HUES64 (cell line): ENCODE results near the gene S100A5.
"Not testable (repeated sequence)": the region's sequence is repeated elsewhere in the genome, so short reads cannot be mapped to it uniquely, and the experiment has no call there.

Experiments used
- H3K27ac ChIP-seq: 2 replicates; pipeline ENCODE4 v1.7.0; 2013; ENCODE audit warnings: low read depth, low read length, inconsistent platforms
- H3K27me3 ChIP-seq: 2 replicates; pipeline ENCODE4 v1.6.1; 2013; ENCODE audit warnings: mild to moderate bottlenecking, low read length; ENCODE audit not compliant: insufficient read depth
- H3K36me3 ChIP-seq: 2 replicates; pipeline ENCODE4 v1.6.1; 2013; ENCODE audit warnings: mild to moderate bottlenecking, low read length; ENCODE audit not compliant: insufficient read depth
- H3K4me1 ChIP-seq: 2 replicates; pipeline ENCODE4 v1.6.1; 2013; ENCODE audit warnings: mild to moderate bottlenecking, low read length, moderate library complexity; ENCODE audit not compliant: insufficient read depth
- H3K4me3 ChIP-seq: 2 replicates; pipeline ENCODE4 v1.5.1; 2013; ENCODE audit warnings: mild to moderate bottlenecking, low read length, moderate library complexity
- H3K9ac ChIP-seq: 2 replicates; pipeline ENCODE4 v1.6.1; 2013; ENCODE audit warnings: mild to moderate bottlenecking, low read depth, low read length
- H3K9me3 ChIP-seq: 2 replicates; pipeline ENCODE4 v1.6.1; 2013; ENCODE audit warnings: low read depth, low read length; ENCODE audit not compliant: insufficient read depth
- WGBS: fragments of 150-250, 120-280 bp; methylation state at CpG from one replicate; pipeline ENCODE4 v1.1.7; 2013; ENCODE audit warnings: missing lambda C conversion rate; 5-methylcytosine and 5-hydroxymethylcytosine counted together

S100A5 gene

DNA sequence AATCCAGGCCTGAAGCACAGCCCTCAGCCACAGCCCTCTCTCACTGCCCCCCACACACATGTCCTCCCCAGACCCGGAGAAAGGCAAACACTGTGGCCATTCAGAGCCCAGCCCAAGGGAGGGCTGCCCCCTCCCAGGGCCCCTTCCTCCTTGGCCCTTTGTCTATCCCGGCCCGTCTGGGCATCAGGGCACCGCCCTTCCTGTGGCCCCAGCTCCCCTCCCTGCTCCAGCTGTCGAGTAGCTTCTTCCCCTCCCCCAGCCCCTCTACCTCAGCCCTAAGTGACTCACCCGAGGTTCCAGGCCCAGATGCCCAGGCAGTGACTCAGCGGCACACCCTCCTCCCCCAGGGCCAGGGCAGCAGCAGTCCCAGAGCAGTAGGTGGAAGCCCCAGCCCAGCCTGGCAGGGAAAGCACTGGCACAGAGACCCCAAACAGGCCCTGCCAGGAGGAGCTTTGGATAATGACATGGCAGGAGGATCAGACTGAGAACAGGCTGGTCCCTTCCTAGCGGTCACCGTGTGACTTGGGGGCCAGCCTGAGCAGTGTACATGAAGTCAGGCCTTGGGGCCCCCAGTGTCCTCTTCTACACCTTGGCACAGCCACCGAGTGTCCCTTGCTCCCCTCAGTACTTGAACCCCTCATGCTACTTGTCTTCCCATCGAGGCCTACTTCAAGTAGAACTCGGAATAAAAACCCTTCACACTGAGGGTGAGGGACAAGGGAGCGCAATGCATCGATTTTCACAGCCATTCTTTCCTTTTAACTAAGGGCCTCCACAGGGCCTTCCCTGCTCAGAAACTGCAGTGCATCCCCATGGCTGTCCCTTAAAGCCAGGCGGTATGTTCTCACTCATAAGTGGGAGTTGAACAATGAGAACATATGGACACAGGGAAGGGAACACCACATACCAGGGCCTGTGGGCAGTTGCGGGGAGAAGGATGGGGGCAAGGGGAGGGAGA is 26.0 kb upstream of the S100A5 start:
- no peaks in the 10 kb centered on the region for H3K27me3 ChIP-seq
- H3K9me3 ChIP-seq, result no peaks in the 10 kb centered on the region
- no peaks in the 10 kb centered on the region for H3K36me3 ChIP-seq
- H3K27ac ChIP-seq, result peak overlapping the region; percentile 66
- peak overlapping the region; percentile 71 for H3K9ac ChIP-seq
- H3K4me1 ChIP-seq, result peaks cover 31% of the 10 kb centered on the region
- 44% methylated on average over 16 of the region's 16 CpGs for WGBS
- no peak overlapping the region; the same call in 1 of the 2 replicates for H3K4me3 ChIP-seq

DNA sequence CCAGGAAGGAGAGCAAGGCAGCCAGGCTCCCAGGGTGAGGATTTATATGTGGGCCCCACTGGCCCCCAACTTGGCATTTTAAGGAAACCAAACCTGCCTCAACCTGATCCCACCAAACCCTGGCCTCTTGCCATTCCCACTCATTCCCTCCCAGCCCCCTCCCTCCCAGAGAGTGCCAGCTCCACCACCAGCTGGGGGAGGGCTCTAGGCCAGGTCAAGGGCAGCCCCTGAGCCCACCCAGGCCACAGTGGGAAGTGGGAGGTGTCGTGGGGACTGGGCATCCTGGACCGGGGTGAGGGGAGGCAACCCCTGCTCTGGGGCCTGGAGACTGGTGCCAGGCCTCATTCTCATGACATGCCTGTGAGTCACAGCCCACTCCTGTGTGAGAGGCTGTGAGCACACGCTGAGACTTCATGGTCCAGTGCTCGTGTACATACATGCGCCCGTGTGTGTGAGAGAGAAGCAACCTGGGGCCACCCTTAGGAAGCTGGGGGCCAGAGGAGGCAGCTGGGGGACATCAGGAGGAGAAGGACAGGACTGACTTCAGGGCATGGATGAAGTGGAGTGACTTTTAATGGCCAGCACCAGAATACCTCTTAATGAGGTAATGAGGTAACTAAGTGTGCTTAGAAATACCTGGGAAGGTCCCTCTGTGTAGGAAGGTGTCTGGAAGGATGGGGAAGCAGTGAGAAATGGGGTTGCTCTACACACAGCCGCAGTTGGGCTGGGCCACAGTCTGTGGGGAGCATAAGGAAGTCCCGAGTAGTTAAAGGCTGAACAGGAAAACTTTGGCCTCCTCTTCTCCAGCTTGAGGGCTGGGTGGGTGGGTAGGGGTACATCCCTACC is 25.0 kb upstream of the S100A5 start, which contains the start of gene S100A2:
Gene S100A2 (minus strand): TSS at position 316 of the 846 bp plus-strand sequence. CDS start 1,967 bp downstream, outside the sequence.
- H3K4me3 ChIP-seq, result no peak within 1 kb of the TSS; the same call in 1 of the 2 replicates
- 74% methylated on average over 8 of the region's 8 CpGs for WGBS

GRCh38 chr1:153563991-153564390 is 23.3 kb upstream of the S100A5 start:
- no peak overlapping the region for H3K27ac ChIP-seq
- 92% methylated on average over 7 of the region's 7 CpGs for WGBS
- H3K27me3 ChIP-seq, result no peaks in the 10 kb centered on the region
- H3K4me3 ChIP-seq, result no peak overlapping the region
- peaks cover 31% of the 10 kb centered on the region for H3K4me1 ChIP-seq
- H3K9ac ChIP-seq, result no peak overlapping the region
- no peaks in the 10 kb centered on the region for H3K36me3 ChIP-seq
- no peaks in the 10 kb centered on the region for H3K9me3 ChIP-seq

More for the DNA sequence above, 25.0 kb upstream of the S100A5 start, which contains the start of gene S100A2:
- Histone ChIP-seq H3K27ac (peak within 1 kb of the TSS; percentile 76), H3K27me3 (no peaks in the 10 kb centered on the region), H3K4me1 (peaks cover 31% of the 10 kb centered on the region), H3K36me3 (no peaks in the 10 kb centered on the region), H3K9me3 (no peaks in the 10 kb centered on the region), H3K9ac (peak within 1 kb of the TSS; percentile 71)

GRCh38 chr1:153563483-153563901 is 22.8 kb upstream of the S100A5 start:
- H3K9me3 ChIP-seq, result no peaks in the 10 kb centered on the region
- H3K27me3 ChIP-seq, result no peaks in the 10 kb centered on the region
- no peak overlapping the region for H3K4me3 ChIP-seq
- WGBS, result 81% methylated on average over 6 of the region's 6 CpGs
- no peak overlapping the region for H3K27ac ChIP-seq
- H3K36me3 ChIP-seq, result no peaks in the 10 kb centered on the region
- H3K4me1 ChIP-seq, result peaks cover 31% of the 10 kb centered on the region
- H3K9ac ChIP-seq, result no peak overlapping the region

DNA sequence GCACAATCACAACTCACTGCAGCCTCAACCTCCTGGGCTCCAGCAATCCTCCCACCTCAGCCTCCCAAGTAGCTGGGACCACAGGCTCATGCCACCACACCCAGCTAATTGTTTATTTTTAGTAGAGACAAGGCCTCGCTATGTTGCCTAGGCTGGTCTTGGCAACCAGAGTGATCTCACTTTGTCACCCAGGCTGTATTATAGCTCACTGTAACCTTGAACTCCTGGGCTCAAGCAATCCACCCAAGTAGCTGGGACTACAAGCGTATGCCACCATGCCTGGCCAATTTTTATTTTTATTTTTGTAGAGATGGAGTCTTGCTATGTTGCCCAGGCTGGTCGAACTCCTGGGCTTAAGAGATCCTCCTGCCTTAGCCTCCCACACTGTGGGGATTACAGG is 21.3 kb upstream of the S100A5 start:
- not testable (repeated sequence) for H3K36me3 ChIP-seq, H3K27ac ChIP-seq, H3K4me3 ChIP-seq, H3K27me3 ChIP-seq, H3K9me3 ChIP-seq, H3K9ac ChIP-seq
- peaks cover 18% of the 10 kb centered on the region for H3K4me1 ChIP-seq
- 92% methylated on average over 3 of the region's 3 CpGs for WGBS

DNA sequence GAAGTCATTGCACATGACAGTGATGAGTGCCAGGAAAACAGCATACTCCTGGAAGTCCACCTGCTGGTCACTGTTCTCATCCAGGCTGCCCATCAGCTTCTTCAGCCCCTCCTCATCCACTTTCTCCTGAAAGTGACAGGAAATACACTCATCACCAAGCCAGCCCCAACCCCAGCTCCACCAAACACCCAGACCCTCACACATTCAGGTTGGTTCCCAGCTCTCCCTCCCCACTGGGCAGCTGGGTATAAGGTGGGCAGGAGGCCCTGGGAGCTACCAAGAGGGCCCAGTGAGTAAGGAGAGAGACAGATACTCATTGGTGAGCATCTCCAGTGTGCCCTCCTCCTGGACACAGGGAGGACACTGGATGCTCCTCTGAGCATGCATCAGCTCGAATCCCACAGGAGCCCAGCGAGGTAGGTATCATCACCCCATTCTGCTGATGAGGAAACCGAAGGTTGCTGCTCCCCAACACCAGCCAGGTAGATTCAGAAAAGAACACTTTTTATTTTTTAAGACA is 20.8 kb upstream of the S100A5 start:
- no peaks in the 10 kb centered on the region for H3K27me3 ChIP-seq
- H3K4me3 ChIP-seq, result no peak overlapping the region
- H3K36me3 ChIP-seq, result no peaks in the 10 kb centered on the region
- no peak overlapping the region for H3K9ac ChIP-seq
- WGBS, result 95% methylated on average over 3 of the region's 3 CpGs
- H3K9me3 ChIP-seq, result no peaks in the 10 kb centered on the region
- peaks cover 13% of the 10 kb centered on the region for H3K4me1 ChIP-seq
- no peak overlapping the region for H3K27ac ChIP-seq

GRCh38 chr1:153560771-153561465 is 20.2 kb upstream of the S100A5 start:
- no peak overlapping the region for H3K9ac ChIP-seq
- WGBS, result 92% methylated on average over 10 of the region's 10 CpGs
- peaks cover 8% of the 10 kb centered on the region for H3K4me1 ChIP-seq
- H3K27ac ChIP-seq, result no peak overlapping the region
- H3K27me3 ChIP-seq, result no peaks in the 10 kb centered on the region
- no peaks in the 10 kb centered on the region for H3K9me3 ChIP-seq
- no peaks in the 10 kb centered on the region for H3K36me3 ChIP-seq
- H3K4me3 ChIP-seq, result no peak overlapping the region

DNA sequence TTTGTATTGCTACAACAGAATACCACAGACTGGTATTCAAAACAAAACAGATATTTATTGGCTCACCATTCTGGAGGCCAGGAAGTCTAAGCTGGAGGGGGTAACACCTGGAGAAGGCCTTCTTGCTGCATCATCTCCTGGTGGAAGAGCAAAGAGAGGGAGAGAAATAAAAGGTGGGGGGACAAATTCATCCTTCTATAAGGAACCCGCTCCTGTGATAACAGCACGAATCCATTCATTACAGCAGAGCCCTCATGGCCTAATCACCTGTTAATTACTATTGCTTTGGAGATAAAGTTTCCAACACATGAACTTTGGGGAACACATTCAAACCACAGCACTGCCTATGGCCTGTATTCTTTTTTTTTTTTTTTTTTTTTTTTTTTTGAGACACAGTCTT is 19.5 kb upstream of the S100A5 start:
- Histone ChIP-seq H3K27ac (no peak overlapping the region), H3K4me3 (no peak overlapping the region), H3K36me3 (no peaks in the 10 kb centered on the region), H3K27me3 (no peaks in the 10 kb centered on the region), H3K9ac (no peak overlapping the region), H3K9me3 (no peaks in the 10 kb centered on the region), H3K4me1 (peaks cover under 1% of the 10 kb centered on the region; the same call in 1 of the 2 replicates)
- WGBS, result 100% methylated on average over 2 of the region's 2 CpGs

- no peaks in the 10 kb centered on the region for H3K27me3 ChIP-seq
- H3K36me3 ChIP-seq, result no peaks in the 10 kb centered on the region
- H3K9ac ChIP-seq, result no peak overlapping the region
- H3K4me1 ChIP-seq, result no peaks in the 10 kb centered on the region
- no peak overlapping the region for H3K27ac ChIP-seq
- WGBS, result 94% methylated on average over 2 of the region's 3 CpGs
- no peaks in the 10 kb centered on the region for H3K9me3 ChIP-seq
- H3K4me3 ChIP-seq, result no peak overlapping the region
Observed at GRCh38 chr1:153557877-153558276, 17.1 kb upstream of the S100A5 start.

- Histone ChIP-seq H3K27me3 (no peaks in the 10 kb centered on the region), H3K9ac (no peak overlapping the region), H3K9me3 (no peaks in the 10 kb centered on the region), H3K4me3 (no peak overlapping the region), H3K36me3 (no peaks in the 10 kb centered on the region), H3K27ac (no peak overlapping the region), H3K4me1 (no peaks in the 10 kb centered on the region)
- 100% methylated on average over 1 of the region's 1 CpG for WGBS
Observed at GRCh38 chr1:153556348-153556747, 15.6 kb upstream of the S100A5 start.
